Stomach (tissue), 4 donors: ENCODE measurements around the gene CUX1.

ENCODE experiments used
- EP300 ChIP-seq: sonication (generic); formaldehyde crosslinking; IDR thresholded peaks from one replicate; pipeline ENCODE4 v1.6.1; 2017; ENCODE audit warnings: antibody characterized with exemption
- POLR2A ChIP-seq, 4 donors: fragments of 450-650 bp; IDR thresholded peaks; one replicate each; pipeline ENCODE4 v1.6.1; 2016; ENCODE audit warnings: antibody characterized with exemption in 4 of 4, control low read depth in 2 of 4, mild to moderate bottlenecking in 1 of 4, moderate library complexity in 1 of 4
- TF ChIP-seq, protein P1 (sequence below), 7 experiments: fragments of 450-650 bp in 4 of 7; fragments of 200-600 bp in 3 of 7; sonication (generic) in 3 of 7; IDR thresholded peaks; one replicate each; pipeline ENCODE4 v1.5.1; 2016 to 2019; ENCODE audit warnings: antibody characterized with exemption in 7 of 7, control low read depth in 2 of 7, mild to moderate bottlenecking in 1 of 7

DNA sequence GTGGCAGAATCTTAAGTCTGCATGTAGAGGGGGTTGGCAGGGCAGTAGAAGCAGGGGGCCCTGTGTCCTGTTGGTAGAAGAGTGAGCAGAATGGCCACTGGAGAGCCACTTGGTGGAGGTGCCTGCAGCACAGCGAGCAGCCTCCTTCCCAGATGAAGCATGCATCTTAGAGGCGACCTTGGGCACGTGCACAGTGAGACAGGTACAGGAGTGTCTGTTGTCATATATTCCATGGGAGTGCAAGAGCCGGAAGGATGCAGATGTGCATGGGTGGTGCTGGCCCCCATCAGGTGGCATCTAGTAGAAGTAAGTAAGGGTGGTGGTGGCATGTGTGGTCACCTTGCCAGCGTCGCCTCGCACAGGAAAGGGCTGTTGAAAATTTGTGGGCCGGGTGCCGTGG, 53.9 kb downstream of the CUX1 start:
- TF ChIP-seq, protein P1, sequence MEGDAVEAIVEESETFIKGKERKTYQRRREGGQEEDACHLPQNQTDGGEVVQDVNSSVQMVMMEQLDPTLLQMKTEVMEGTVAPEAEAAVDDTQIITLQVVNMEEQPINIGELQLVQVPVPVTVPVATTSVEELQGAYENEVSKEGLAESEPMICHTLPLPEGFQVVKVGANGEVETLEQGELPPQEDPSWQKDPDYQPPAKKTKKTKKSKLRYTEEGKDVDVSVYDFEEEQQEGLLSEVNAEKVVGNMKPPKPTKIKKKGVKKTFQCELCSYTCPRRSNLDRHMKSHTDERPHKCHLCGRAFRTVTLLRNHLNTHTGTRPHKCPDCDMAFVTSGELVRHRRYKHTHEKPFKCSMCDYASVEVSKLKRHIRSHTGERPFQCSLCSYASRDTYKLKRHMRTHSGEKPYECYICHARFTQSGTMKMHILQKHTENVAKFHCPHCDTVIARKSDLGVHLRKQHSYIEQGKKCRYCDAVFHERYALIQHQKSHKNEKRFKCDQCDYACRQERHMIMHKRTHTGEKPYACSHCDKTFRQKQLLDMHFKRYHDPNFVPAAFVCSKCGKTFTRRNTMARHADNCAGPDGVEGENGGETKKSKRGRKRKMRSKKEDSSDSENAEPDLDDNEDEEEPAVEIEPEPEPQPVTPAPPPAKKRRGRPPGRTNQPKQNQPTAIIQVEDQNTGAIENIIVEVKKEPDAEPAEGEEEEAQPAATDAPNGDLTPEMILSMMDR (IDR thresholded peaks at IDR 0.05), result no peak
- no peak for TF ChIP-seq POLR2A (IDR thresholded peaks at IDR 0.05)
- no peak for TF ChIP-seq EP300
